Tongue (tissue), 2 donors: ENCODE data around the gene GLI2. TPM values are rescaled to one million over a fixed set of nuclear protein-coding genes. Genes with fewer than 3 reads are reported as not detected.

ENCODE experiments used
- DNase-seq: peaks from one replicate; pipeline ENCODE4 v3.0.0-alpha.2; 2015
- total RNA-seq: library from RNA; depleted of rRNA; stranded (reverse); fragments of >200 nt; gene quantifications from one replicate; pipeline ENCODE4 v1.2.3, GENCODE V29; 2014

The GLI2 gene
- 6.9 TPM for total RNA-seq

DNA sequence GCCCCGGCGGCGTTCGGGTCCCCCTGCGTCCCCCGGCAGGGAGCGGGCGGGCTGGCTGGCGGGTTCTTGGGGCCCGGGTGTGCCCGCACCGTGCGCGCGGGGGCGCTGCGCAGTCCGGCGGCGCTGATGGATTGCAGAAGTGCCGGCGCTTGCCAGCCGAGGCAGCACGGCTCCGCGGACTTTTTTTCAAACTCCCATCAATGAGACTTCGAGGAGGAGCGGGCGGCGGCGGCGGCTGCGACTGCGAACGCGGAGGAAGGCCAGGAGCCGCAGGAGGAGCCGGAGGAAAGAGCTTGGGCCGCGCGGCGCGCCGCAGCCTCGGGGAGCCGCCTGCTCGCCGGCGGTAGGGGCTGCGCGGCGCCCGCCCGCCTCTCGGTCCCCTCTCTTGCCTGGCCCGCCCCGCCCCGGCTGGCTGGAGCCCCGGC, at the start of gene GLI2:
Gene GLI2, plus strand, starts transcription at position 123 of the 425 bp plus-strand sequence. CDS start 61,453 bp downstream, outside the sequence.
- DNase-seq = peak; percentile 93

- DNase-seq = no peak
These were observed 49.7 kb upstream of the GLI2 start for GRCh38 chr2:120685974-120686297.

GRCh38 chr2:120686511-120687168, 49.0 kb upstream of the GLI2 start:
- no peak for DNase-seq

GRCh38 chr2:120687210-120687609, 48.5 kb upstream of the GLI2 start:
- no peak for DNase-seq

DNA sequence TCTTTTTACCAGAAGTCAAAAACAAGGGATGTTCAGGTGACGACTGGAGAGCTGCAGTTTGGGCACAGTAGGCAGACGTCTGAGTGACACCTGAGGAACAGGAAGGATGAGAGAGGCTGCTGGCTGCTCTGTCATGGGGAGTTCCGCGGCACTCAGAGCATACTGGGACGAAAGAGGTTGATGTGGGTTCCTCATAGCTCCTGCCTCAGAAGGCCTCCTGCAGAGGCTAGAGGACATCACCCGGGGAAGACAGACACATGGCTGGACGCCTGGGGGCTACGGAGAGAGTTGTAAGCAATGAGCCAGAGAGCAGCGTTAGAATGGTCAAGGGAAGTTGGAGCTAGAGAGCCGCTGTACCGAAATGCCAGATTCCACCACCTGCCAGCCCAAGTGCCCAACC, 45.1 kb upstream of the GLI2 start:
- no peak for DNase-seq

- no peak for DNase-seq
These were observed 44.3 kb upstream of the GLI2 start for GRCh38 chr2:120691410-120691809.

- DNase-seq = no peak
These were observed 43.0 kb upstream of the GLI2 start for GRCh38 chr2:120692691-120693090.

- no peak for DNase-seq
These were observed 42.5 kb upstream of the GLI2 start for GRCh38 chr2:120693121-120693520.

DNA sequence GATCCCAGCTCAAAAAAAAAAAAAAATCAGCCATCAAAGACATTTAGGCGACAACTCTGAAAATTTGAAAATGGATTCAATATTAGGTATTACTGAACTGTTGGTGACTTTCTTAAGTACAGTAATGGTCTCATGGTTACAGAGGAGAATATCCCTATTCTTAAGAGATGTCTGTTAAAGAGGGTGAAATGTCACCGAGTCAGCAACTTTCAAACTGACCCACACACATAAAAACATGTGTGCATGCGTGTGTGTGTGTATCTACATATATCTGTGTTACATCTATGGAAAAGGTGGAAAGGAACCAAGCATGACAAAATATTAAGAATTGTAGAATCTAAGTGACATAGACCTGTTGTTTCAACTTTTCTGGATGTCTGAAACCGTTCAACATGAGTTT, 41.6 kb upstream of the GLI2 start:
- no peak for DNase-seq

DNA sequence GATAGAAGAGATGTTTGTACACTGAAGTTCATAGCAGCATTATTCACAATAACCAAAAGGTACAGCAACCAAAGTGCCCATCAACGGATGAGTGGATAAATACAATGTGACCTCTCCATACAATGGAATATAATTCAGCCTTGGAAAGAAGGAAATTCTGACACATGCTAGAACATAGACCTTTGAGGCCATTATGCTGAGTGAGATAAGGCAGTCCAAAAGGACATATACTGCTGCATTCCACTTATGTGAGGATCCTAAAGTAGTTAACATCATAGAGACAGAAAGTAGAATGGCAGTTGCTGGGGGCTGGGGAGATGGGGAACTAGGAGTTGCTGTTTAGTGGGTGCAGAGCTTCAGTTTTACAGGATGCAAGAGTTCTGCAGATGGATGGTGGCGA, 38.2 kb upstream of the GLI2 start:
- DNase-seq = no peak

GRCh38 chr2:120699292-120699691, 36.4 kb upstream of the GLI2 start:
- no peak for DNase-seq

DNA sequence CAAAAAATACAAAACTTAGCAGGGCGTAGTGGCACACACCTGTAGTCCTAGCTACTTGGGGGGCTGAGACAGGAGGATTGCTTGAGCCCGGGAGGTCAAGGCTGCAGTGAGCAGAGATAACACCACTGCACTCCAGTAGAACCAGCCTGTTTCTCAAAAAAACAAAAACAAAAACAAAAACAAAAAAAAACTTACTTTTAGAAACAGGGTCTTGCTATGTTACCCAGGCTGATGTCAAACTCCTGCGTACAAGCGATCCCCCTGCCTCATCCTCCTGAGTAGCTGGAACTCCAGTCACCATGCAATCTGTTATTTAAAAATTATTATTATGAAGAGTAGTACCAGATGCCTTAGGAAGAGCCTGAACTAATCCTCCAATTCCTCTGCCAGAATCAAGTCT, 35.0 kb upstream of the GLI2 start:
- DNase-seq = no peak

DNA sequence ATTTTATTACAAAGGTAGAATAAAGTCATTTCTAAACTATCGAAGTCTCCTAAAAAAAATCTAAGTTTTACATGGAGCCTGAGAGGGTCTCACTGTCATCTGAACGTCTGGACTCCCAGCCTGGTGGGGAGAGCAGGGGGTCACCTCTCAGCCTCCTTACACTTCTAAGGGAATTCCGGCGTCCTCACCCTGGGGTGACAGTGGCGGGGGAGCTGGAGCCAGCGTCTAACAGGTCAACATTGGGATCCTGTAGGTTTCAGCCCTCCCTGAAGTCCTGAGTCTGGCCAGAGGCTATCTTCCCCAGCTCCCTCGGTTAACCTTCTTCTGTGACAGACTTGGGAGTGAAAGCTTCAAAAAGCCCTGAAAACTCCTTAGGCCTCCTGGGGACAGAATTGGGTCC, 34.6 kb upstream of the GLI2 start:
- no peak for DNase-seq

- no peak for DNase-seq
These were observed 34.2 kb upstream of the GLI2 start for GRCh38 chr2:120701499-120701898.

DNA sequence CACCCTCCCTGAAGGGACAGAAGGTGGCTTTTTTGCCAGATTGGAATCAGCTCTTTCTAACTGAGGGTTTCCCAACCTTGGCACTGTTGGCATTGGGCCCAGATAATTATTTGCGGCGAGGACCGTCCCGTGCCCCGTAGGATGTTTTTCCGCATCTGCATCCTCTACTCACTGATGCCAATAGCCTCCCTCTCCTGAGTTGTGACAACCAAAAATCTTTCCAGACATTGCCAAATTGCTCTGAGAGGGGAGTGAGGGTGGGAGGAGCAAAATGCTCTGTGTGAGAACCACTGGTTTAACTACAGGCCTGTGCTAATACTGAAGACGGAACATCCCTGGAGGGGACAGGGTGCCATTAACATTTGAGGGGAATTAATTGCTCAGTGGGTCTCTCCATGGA, 33.6 kb upstream of the GLI2 start:
- no peak for DNase-seq

- no peak for DNase-seq
These were observed 32.9 kb upstream of the GLI2 start for GRCh38 chr2:120702801-120703200.

GRCh38 chr2:120703330-120703994, 32.2 kb upstream of the GLI2 start:
- DNase-seq = no peak

- DNase-seq = no peak
These were observed 31.0 kb upstream of the GLI2 start for GRCh38 chr2:120704696-120705095.

- no peak for DNase-seq
These were observed 27.9 kb upstream of the GLI2 start for GRCh38 chr2:120707816-120708215.

- no peak for DNase-seq
These were observed 26.6 kb upstream of the GLI2 start for GRCh38 chr2:120708944-120709607.

- DNase-seq = peak; percentile 41
These were observed 26.0 kb upstream of the GLI2 start for GRCh38 chr2:120709608-120710041.

DNA sequence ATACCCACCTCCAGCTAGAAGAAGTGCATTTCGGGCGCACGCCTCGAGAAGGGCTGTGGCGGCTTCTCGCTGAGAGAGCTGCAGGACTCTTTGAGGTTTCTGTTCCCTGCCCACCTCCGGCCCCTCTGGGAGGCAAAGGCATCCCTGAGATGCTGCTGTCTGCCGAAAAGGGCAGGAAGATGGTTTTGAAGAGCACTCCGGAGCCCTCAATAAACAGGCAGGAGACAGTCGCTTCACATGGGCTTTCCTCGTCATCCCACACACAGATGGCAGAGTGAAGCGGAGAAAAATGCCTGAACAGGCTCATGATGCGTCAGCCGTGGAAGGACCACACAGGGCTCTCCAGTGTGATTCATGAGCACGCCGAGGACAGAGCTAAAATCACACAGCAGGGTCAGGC, 25.4 kb upstream of the GLI2 start:
- no peak for DNase-seq

DNA sequence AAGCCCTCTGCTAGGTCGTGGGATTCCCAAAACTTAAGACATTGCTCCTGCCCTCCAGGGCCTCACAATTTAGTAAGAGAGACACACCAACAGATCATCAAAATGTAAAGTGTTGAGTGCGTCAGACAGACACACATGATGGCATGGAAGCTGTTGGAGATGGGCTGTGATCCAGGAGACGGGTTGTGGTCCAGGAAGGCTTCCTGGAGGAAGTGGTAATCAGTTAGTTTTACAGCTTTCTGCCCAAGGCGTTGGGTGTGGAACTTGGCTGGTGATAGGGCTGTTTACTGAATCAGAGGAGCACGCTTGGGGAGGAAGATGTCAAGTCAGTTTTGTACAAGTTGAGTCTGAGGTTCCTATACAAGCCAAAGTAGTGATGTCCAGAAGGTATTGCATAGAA, 24.0 kb upstream of the GLI2 start:
- DNase-seq = no peak

DNA sequence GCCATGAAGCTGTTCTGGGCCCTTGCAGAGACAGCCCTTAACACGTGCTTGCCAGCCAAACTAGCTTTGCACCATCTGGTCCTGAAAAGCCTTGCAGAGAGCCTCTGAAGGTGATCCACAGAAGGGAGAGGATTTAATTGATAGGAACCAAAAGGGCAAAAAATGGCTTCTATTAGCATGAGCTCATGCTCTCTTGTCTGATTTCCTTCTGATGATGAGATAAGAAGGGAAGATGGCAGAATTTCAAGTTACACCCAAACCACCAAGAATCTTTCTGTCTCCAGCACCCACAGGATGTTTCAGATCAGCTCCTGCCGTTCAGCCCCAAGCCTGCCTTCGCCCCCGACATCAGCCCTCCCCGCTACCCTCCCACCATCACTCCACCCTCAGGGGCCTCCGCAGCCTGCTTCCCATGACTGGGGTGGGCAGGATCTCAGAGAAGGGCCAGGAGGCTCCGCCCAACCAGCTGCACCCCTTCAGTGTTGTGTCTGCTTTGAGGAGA, 23.4 kb upstream of the GLI2 start:
- peak; percentile 67 for DNase-seq
